HS-5 (cell line): ENCODE measurements around the gene ZNF544.
A peak's percentile ranks its signal among the peaks of the same experiment; 100 is the strongest.
"Not testable (repeated sequence)": the region's sequence is repeated elsewhere in the genome, so short reads cannot be mapped to it uniquely, and the experiment has no call there.

Experiments
- DNase-seq: peaks from one replicate; pipeline ENCODE4 v3.0.0-alpha.2; 2012; ENCODE audit warnings: low read depth

ZNF544 gene

DNA sequence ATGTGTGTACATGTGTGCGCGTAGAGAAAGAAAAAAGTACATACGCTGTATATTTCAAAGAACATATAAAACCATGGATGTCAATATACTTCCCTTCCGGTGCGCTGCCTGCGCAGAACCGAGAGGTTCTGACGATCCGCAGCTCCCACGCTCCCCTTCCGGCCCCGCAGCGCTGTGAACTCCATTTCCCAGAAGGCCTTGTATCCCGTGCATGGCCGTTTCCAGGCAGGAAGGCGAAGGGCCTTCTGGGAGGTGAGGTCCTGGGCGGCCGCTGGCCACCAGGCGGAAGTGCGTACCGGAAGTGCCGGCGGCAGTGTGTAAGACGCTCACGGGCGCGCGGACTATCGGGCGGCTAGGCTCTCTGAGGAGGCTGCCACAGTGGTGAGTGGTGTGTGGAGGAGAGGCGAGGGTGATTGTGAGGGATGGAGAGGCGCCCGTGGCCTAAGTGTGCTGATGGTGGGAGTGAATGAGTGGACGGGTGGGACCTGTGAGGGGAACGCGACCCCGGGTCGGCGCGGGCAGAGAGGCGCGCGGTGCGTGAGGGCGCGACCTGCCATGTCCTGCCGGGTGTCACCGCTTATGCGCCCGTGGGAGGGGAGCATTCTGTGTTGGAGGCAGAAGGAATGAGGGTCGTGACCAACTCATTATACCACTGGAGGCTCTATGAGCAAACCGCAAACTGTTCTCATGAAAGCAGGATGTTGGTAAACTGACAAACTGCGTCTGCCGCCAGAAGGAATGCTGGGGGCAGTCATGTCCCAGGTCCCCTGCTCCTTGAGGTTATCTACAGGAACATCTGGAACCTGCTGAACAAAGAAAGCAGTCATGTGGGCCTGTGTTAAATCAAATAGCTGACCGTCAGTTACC lies 76.6 kb downstream of the ZNF544 start, which contains the start of gene ERVK3-1:
Gene ERVK3-1 (plus strand): TSS at position 313 of the 867 bp plus-strand sequence. CDS start 6,792 bp downstream, outside the sequence.
- DNase-seq: peak; percentile 76

DNA sequence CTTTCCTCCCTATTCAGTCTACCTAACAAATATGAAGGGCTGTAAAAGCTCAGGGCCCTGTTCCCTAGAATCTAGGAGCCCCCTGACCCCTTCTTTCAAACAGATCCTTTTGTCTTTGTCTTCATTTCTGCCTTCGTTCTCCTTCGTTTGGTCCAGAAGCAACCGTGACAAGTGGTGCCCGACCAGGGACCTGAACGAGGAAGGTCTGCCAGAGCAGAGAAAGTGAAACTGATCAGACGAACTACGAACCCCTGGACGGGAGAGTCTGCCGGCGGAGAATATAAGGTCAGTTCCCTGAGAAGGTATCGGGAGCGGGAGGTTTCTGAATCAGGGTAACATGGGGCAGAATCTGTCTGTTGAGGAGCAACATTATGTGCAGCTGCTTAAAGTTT lies 77.2 kb downstream of the ZNF544 start:
- no peak for DNase-seq

DNA sequence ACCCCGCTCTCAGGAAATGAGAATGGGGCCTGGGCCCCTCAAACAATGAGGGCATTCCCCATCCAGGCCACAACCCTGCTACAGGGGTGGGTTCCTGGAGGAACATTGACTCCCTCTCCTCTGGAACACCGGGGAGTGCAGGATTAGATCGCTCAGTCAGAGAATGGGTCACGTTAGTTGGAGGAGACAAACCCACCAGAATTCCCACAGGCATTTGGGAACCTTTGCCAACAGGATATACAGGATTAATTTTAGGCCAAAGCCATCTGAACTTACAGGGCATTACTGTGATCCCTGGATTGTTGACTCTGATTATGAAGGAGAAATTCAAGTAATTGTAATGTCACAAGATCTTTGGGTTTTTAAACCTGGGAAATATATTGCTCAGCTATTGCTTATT lies 79.0 kb downstream of the ZNF544 start:
- DNase-seq: no peak

DNA sequence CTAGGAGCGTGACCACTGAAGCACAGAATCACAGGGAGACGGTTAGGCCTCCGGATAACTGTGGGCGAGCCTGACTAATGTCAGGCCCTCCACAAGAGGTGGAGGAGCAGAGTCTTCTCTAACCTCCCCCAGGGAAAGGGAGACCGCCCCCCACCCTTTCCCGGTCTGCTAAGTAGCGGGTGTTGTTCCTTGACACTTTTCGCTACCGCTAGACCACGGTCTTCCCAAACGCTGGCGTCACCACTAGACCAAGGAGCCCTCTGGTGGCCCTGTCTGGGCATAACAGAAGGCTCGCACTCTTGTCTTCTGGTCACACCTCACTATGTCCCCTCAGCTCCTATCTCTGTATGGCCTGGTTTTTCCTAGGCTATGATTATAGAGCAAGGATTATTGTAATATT lies 82.0 kb downstream of the ZNF544 start:
- not testable (repeated sequence) for DNase-seq

DNA sequence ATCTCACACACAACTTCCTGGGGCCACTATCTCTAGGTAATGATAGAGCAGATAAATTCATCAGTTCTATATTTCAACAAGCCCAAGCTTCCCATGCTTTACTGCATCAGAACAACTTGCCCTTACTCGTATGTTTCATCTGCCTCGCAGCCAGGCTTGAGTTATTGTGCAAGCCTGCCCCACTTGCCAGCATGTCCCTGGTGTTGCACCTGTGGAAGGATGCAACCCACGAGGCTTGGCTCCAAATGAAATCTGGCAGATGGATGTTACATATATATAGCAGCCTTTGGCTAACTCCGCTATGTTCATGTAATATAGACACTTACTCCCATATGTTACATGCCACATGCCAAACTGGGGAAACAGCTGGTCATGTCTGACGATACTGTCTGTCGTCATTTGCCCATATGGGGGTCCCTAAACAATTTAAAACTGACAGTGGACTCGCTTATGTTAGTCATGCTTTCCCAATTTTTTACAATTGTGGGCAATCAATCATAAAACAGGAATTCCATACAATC lies 82.7 kb downstream of the ZNF544 start:
- no peak for DNase-seq
